ENCODE results near the gene ALG6.
"Not testable (repeated sequence)": the region's sequence is repeated elsewhere in the genome, so short reads cannot be mapped to it uniquely, and the experiment has no call there.

Gene ALG6

GRCh38 chr1:63328781-63329180 lies 38.6 kb upstream of the ALG6 start:
- DNase-seq = no peak

GRCh38 chr1:63329621-63330330 lies 37.7 kb upstream of the ALG6 start:
- DNase-seq = no peak

- no peak for DNase-seq
These were observed 37.0 kb upstream of the ALG6 start for GRCh38 chr1:63330331-63330916.

DNA sequence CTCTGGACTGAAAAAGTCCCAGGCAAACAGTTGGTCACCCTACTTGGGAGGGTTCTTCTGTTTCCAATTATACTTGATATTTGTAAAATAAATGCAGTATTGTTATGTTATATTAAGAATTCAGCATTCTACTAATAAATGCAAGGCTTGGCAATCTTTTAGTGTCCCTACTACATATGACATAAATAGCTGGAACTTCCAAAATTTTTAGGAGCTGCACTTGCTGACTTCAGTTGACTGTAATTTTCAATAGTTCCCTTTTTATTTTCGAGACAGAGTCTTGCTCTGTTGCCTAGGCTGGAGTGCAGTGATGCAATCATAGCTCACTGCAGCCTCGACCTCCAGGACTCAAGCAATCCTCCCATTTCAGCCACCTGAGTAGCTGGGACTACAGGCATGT lies 25.0 kb upstream of the ALG6 start:
- DNase-seq = no peak

GRCh38 chr1:63343922-63344321 lies 23.5 kb upstream of the ALG6 start:
- no peak for DNase-seq

GRCh38 chr1:63350320-63350719 lies 17.1 kb upstream of the ALG6 start:
- no peak for DNase-seq

GRCh38 chr1:63352736-63353135 lies 14.7 kb upstream of the ALG6 start:
- DNase-seq = no peak

GRCh38 chr1:63356234-63356633 lies 11.2 kb upstream of the ALG6 start:
- DNase-seq = not testable (repeated sequence)

DNA sequence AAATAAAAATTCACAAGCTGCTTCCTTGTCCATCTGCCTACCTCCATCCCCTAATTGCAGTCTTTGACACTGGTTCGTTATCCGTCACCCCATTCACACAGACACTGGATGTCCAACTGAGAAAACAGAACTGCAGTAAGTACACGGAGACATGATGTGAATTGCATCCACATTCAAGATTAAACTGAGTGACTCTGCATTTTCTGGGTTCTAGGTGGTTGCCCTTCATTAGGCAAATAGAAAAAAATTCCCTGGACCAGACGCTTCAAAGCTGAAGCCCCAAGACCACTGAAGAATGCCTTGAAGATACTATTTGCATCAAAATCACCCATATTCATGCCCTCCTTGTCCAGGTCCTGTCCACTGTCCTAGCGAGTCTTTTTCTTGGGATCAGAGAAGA lies 7.9 kb upstream of the ALG6 start:
- DNase-seq = no peak

DNA sequence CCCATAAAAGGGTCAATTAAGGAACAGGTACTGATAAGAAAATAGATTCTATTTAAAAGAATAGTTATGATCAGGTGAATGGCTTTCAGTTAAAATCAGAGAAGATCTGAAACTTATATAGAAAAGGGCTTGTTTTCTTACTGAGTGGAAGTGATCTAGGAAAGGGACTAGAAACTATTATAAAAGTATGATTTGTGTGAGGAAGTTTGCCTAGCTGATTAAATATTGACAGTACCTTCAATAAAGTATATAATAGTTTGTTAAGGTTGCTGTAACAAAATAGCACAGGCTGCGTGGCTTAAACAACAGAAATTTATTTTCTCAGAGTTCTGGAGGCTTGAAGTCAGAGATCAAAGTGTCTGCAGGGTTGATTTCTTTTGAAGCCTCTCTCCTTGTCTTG lies 5.4 kb upstream of the ALG6 start:
- DNase-seq = no peak

GRCh38 chr1:63362578-63362977 lies 4.8 kb upstream of the ALG6 start:
- DNase-seq = no peak

GRCh38 chr1:63363014-63363413 lies 4.4 kb upstream of the ALG6 start:
- DNase-seq = peak; percentile 7

GRCh38 chr1:63366908-63367214 lies 566 bp upstream of the ALG6 start:
- no peak for DNase-seq

- no peak for DNase-seq
These were observed 704 bp downstream of the ALG6 start for GRCh38 chr1:63368131-63368530.

DNA sequence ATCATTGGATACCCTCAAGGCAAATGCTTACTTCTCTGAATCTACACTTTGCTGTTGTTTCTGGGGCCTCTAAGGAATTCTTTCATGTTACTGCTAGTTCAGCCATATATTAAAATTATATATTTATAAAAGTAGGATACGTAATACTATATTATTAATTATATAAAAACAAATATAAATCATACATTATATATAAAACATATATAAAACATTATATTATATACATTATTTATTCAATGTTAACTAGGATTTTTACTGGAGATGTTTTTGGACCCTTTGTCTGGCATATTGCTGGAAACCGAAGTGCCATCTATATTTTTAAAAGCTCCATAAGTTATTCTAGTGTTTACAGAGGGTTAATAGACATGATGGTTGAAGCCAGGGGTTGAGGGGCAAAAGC lies 12.2 kb downstream of the ALG6 start:
- DNase-seq = no peak

DNA sequence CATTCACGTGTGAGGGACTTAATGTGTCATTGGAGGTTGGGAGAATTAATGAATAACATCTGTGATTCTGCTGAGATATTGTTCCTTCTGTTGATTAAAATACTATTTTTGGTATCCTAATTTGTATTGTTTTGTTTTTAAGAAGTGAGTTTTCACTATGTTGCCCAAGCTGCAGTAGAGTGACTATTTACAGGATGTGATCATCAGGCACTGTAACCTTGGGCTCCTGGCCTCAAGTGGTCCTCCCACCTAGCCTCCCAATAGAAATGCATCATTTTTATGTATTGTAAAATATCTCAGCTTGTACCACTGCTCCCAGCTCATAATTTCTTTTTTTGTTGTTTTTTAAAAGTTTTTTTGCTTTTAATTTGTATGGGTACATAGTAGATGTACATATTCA lies 14.3 kb downstream of the ALG6 start:
- DNase-seq = no peak

- no peak for DNase-seq
These were observed 34.5 kb downstream of the ALG6 start for GRCh38 chr1:63401945-63402344.

GRCh38 chr1:63403386-63403785 lies 36.0 kb downstream of the ALG6 start:
- DNase-seq = no peak

GRCh38 chr1:63405021-63405420 lies 37.6 kb downstream of the ALG6 start:
- DNase-seq = no peak

DNA sequence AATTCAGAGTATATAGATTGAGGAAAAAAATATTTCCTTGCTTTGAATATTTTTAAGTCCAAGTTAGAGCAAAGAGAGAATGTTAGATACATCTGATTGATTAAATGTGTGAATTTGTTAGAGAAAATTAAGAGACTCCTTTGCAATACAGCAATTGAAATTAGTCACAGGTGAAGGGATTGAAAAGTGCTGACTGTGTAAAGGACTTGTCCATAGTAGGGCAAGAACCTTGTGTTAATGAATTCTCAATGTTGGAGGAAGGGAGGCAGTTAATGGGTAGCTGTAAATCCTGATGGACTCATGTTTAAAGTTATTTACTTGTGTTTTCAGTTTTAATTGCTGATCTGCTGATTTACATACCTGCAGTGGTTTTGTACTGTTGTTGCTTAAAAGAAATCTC lies 38.6 kb downstream of the ALG6 start:
- DNase-seq = no peak

DNA sequence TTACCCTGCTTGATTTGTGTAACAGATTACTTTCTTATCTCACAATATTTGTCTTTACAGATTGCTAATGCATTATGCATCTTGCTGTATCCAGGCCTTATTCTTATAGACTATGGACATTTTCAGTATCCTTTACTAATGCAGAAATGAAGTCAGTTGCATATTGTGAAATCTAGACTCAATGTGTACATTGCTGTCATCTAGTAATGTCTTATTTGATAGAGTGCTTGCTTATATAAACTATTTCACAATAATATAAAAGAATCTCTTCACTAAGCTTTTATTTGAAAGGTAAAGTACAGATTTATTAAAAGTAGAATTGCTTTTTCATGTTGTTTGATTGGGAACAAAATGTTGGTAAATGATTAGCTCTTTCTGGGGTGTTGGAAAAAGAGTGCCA lies 39.6 kb downstream of the ALG6 start:
- no peak for DNase-seq

DNA sequence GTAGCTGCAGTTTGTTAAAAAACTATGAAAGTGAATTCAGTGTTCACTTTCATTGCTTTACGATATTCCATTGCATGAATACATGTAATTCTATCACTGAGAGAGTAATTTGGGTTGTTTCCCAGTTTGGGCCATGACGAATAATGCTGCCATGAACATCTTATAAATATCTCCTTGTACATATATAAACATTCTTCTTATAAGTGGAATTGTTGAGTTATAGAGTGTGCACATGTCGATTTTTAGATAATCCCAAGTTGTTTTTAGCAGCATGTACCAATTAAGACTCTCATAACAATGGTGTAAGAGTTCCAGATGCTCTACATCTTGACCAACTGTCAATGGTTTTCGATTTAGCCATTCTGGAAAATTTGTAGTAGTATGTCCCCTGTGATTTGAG lies 40.9 kb downstream of the ALG6 start:
- peak; percentile 2 for DNase-seq

- no peak for DNase-seq
These were observed 43.6 kb downstream of the ALG6 start for GRCh38 chr1:63411066-63411465.

DNA sequence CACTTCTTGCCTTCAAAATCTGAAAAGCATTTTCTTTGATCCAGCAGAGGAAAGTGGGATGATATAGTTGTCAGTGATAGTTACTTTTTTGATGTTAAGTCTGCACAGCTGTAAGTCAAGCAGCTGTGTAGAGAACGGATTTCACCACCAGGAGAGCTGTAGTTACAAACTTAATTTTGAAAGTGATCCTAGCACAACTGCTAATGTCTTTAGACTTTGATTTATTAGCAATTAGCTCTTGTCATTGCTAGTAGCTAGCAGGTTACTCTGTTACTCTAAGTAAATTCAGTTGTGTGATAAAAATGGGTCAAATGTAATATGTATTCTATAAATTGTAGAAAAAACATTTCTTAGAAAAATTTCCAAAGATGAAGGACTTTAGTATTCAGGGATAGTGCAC lies 46.0 kb downstream of the ALG6 start:
- DNase-seq = no peak

Data from fibroblast of skin of back (primary cell).